ENCODE measurements around the gene HMGXB3. TPM values are rescaled to one million over a fixed set of nuclear protein-coding genes. Genes with fewer than 3 reads are reported as not detected.

Gene HMGXB3
- total RNA-seq, 2 donors from 2014 or later: 49.2 to 50.1 TPM

DNA sequence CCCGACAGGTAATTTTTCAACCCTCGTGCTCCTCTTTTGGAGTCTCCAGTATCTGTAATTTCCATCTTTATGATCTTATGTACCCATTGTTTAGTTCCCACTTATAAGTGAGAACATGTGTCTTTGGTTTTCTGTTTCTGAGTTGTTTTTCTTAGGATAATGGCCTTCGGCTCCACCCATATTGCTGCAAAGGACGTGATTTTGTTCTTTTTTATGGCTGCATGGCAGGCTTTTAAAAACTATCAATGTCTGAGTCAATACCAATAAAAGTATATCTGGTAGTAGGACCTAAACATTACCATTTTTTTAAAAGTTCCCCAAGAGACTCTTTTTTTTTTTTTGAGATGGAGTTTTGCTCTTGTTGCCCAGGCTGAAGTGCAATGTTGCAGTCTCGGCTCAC, 43.9 kb upstream of the HMGXB3 start:
- H3K4me1 ChIP-seq (ENCODE audit: control insufficient read depth in 1 of 2, low read depth in 2 of 2): peaks cover 6 to 14% of the 10 kb centered on the region in 2 donors
- no peak overlapping the region for H3K4me3 ChIP-seq
- H3K9me3 ChIP-seq: no peaks in the 10 kb centered on the region
- H3K27me3 ChIP-seq (replicated peaks; ENCODE audit: insufficient read depth): no peaks in the 10 kb centered on the region
- no peaks in the 10 kb centered on the region for H3K36me3 ChIP-seq
- no peak for ATAC-seq (ENCODE audit: insufficient number of reproducible peaks, low FRiP score, low read depth)
- H3K27ac ChIP-seq: no peak overlapping the region
- DNase-seq (ENCODE audit: low spot score): no peak
- TF ChIP-seq, protein P1, sequence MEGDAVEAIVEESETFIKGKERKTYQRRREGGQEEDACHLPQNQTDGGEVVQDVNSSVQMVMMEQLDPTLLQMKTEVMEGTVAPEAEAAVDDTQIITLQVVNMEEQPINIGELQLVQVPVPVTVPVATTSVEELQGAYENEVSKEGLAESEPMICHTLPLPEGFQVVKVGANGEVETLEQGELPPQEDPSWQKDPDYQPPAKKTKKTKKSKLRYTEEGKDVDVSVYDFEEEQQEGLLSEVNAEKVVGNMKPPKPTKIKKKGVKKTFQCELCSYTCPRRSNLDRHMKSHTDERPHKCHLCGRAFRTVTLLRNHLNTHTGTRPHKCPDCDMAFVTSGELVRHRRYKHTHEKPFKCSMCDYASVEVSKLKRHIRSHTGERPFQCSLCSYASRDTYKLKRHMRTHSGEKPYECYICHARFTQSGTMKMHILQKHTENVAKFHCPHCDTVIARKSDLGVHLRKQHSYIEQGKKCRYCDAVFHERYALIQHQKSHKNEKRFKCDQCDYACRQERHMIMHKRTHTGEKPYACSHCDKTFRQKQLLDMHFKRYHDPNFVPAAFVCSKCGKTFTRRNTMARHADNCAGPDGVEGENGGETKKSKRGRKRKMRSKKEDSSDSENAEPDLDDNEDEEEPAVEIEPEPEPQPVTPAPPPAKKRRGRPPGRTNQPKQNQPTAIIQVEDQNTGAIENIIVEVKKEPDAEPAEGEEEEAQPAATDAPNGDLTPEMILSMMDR (IDR thresholded peaks at IDR 0.05): no peak

DNA sequence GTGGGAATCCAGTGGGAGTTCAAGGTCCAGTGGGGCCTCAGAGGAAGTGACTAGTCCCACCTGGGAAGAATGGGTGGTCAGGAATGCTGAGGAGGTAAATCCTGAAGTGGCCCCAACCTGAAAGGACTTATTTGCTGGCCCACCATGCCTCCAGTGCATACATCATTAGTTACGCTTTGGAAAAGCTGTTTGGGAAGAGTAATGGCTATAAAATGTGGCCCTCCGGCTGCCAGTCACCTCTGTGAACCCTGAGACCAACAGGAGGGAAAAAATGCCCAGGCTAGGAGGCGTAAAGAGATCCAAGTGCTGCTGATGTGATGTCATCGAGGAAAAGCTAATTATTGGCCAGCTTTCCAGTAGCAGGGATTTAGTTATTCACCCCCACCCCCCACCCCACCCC, 42.7 kb upstream of the HMGXB3 start:
- H3K27ac ChIP-seq: no peak overlapping the region
- no peak for ATAC-seq (ENCODE audit: insufficient number of reproducible peaks, low FRiP score, low read depth)
- no peaks in the 10 kb centered on the region for H3K27me3 ChIP-seq (replicated peaks; ENCODE audit: insufficient read depth)
- H3K9me3 ChIP-seq: no peaks in the 10 kb centered on the region
- peaks cover 6 to 16% of the 10 kb centered on the region in 2 donors for H3K4me1 ChIP-seq (ENCODE audit: control insufficient read depth in 1 of 2, low read depth in 2 of 2)
- no peaks in the 10 kb centered on the region for H3K36me3 ChIP-seq
- no peak overlapping the region for H3K4me3 ChIP-seq
- DNase-seq (ENCODE audit: low spot score): no peak
- TF ChIP-seq, protein P1 (IDR thresholded peaks at IDR 0.05): no peak

DNA sequence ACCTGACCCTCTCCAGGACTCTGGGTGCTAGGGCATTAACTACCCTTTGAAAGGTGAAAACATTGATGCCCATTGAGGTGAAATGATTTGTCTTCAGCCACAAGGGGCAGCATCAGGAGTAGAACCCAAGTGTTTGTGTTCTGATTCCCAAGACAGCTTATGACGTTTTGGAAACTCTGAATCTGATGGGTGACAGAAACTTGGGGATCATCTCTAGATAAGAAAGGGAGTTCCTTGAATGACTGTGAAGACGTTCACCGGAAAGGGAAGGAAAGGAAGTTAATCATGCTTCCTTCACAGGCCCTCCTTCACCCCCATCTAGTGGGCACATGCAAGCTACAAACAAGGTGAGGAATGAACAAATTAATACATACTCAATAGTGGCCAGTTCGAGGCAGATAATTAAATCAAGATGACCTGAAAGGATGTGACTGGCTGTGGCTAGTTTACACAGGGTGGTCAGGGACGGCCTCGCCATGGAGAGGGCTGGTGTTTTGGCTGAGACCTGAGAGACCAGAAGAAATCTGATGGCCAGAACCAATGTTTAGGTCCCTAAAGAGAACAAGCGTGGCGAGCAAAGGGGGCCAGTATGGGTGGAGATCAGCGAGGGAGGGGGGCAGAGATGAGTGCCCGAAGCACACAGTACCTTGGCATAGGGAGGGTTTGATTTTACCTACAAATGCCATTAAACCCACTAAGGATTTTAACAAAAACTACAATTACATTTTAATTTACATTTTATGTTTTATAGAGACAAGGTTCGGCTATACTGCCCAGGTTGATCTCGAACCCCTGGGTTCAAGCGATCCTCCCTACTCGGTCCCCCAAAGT, 40.9 kb upstream of the HMGXB3 start:
- Histone ChIP-seq H3K27me3 (replicated peaks; ENCODE audit: insufficient read depth) (no peaks in the 10 kb centered on the region), H3K4me3 (peak overlapping the region; percentile 98), H3K4me1 (ENCODE audit: control insufficient read depth in 1 of 2, low read depth in 2 of 2) (peaks cover 6 to 16% of the 10 kb centered on the region in 2 donors), H3K27ac (peak overlapping the region; percentile 80 to 92), H3K9me3 (no peaks in the 10 kb centered on the region), H3K36me3 (no peaks in the 10 kb centered on the region)
- DNase-seq (ENCODE audit: low spot score) (no peak), ATAC-seq (ENCODE audit: insufficient number of reproducible peaks, low FRiP score, low read depth) (no peak)
- TF ChIP-seq, protein P1 (IDR thresholded peaks at IDR 0.05): peak; percentile 30

DNA sequence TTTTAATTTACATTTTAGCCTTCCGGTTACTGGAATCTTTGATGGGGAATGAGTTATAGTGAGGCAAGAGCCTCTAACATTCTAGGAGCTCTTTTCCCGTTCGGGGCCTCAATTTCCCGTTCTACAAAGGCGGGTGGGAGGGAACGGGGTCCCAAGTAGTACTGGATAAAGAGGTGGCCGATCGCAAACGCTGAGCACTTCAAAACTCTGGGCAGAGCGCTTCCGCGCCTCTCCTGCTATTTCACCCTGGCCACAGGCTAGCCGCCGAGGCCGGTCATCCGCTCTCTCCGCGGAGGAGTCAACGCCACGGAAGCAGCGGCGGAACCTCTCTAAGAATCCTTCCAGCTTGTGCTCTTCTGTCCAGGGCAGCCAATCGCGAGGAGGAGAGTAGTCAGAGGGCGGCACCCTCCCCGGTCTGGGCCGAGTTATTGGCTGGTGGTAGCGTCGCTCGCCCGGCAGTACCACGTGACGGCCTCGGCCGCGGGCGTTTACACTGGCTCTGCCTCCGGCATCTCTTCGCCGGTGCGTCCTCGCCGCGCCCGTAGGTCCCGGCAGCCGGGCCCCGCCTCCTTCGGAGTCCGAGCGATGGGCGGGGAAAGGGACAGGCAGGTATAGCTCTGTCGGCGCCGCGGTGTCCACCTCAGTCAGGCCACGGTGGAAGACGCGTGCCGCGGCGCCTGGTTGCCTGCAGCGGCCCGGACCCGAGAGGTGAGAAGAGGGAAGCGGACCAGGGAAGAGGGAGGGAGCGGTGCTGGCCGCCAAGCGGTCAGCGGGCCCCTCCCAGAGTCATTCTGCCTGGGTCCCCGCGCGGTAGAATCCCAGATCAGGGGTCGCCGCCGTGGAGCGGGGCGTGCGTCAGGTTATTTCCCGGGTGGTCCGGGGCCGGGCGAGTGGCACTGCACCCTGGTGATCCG, 40.0 kb upstream of the HMGXB3 start, which contains the start of gene SLC26A2:
SLC26A2 (plus strand) TSS at position 487 of the 914 bp plus-strand sequence. CDS start 16,895 bp downstream, outside the sequence.
- peaks cover 6 to 16% of the 10 kb centered on the region in 2 donors for H3K4me1 ChIP-seq (ENCODE audit: control insufficient read depth in 1 of 2, low read depth in 2 of 2)
- no peaks in the 10 kb centered on the region for H3K9me3 ChIP-seq
- no peaks in the 10 kb centered on the region for H3K36me3 ChIP-seq
- peak within 1 kb of the TSS; percentile 80 to 92 for H3K27ac ChIP-seq
- TF ChIP-seq, protein P1 (IDR thresholded peaks at IDR 0.05): peak; percentile 17
- H3K27me3 ChIP-seq (replicated peaks; ENCODE audit: insufficient read depth): no peaks in the 10 kb centered on the region
- DNase-seq (ENCODE audit: low spot score) (peak; percentile 96), ATAC-seq (ENCODE audit: insufficient number of reproducible peaks, low FRiP score, low read depth) (peak; percentile 95)
- H3K4me3 ChIP-seq: peak within 1 kb of the TSS; percentile 98
